IgD-negative memory B cell (primary cell): ENCODE data around the gene ADAMTS6. TPM values are rescaled to one million over a fixed set of nuclear protein-coding genes. Genes with fewer than 3 reads are reported as not detected.

ENCODE experiments used
- H3K27ac Mint-ChIP-seq, 3 donors: one replicate each; pipeline ENCODE4 v1.8.0; 2020 to 2022; ENCODE audit warnings: mild to moderate bottlenecking in 3 of 3, mixed read lengths in 3 of 3, moderate library complexity in 1 of 3
- H3K27me3 Mint-ChIP-seq: one replicate; pipeline ENCODE4 v1.8.0; 2021; ENCODE audit warnings: mixed read lengths
- H3K36me3 Mint-ChIP-seq: one replicate; pipeline ENCODE4 v1.8.0; 2020; ENCODE audit warnings: mild to moderate bottlenecking, mixed read lengths
- H3K4me1 Mint-ChIP-seq, 3 donors: one replicate each; pipeline ENCODE4 v1.8.0; 2020 to 2022; ENCODE audit warnings: mixed read lengths in 3 of 3, mild to moderate bottlenecking in 1 of 3
- H3K4me3 Mint-ChIP-seq, 4 donors: one replicate each; pipeline ENCODE4 v1.8.0; 2020 to 2022; ENCODE audit warnings: mild to moderate bottlenecking in 4 of 4, mixed read lengths in 4 of 4, moderate library complexity in 3 of 4
- H3K9me3 Mint-ChIP-seq, 3 donors: one replicate each; pipeline ENCODE4 v1.8.0; 2020 to 2021; ENCODE audit warnings: mixed read lengths in 3 of 3, mild to moderate bottlenecking in 1 of 3
- polyA plus RNA-seq: library from polyadenylated mRNA; unstranded; fragments of 300-500 nt; fragmentation: Illumina TruSeq; gene quantifications from one replicate; pipeline ENCODE4 v1.2.3, GENCODE V29; 2021

Gene ADAMTS6
- polyA plus RNA-seq, 1 donor from 2014 or later, result 0.88 TPM

DNA sequence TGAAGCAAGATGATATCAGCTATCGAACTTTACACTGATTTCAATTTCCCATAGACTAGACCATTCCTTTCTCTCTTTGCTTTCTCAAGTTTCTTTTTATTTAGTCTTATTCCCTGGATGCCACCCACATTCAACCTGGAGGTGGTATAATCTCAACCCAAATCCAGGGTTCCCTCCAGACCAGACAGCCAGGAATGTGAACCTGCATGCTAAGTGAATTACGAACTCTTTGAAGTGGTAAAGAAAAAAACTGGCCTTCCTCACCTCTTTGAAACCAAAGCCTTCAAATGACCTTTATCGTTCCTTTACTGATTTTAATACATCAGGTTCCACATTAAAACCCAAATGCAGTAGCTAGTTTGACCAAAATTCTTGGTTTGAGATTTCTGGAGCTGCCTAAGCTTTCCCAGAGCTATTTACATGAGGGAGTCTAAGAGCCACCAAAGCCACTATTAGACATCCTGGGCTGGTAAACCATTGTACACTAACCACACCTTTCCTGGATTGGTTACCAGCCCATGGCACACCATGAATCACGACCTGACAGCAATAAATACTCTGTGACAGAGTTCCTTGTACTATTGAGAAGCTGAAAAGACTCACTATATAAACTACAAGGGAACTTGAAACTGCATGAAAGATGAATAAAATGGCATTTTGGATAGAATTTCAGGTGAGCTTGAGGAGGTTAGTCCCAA is 323.7 kb downstream of the ADAMTS6 start:
- no peak overlapping the region for H3K4me3 Mint-ChIP-seq
- no peaks in the 10 kb centered on the region for H3K9me3 Mint-ChIP-seq
- no peaks in the 10 kb centered on the region for H3K4me1 Mint-ChIP-seq
- H3K27me3 Mint-ChIP-seq, result no peaks in the 10 kb centered on the region
- H3K27ac Mint-ChIP-seq, result no peak overlapping the region
- peaks cover 2% of the 10 kb centered on the region for H3K36me3 Mint-ChIP-seq

DNA sequence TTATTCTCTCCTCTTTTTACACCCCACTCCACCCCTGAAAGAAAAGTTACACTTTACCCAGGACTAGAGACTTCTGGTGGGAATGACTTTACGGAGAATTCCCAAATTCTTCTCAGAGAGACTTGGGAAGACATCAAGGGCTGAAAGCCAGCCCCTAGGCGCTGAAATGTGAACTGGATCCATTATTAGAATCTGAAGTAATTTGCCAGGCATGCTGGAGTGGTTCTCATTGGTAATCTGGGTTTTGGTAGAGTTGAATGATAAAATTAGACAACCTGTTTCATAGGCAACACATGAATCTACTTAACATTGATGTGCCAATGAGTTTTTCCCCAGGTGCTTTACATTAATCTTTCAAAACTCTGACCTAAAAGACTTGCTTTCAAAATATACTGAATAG is 324.8 kb downstream of the ADAMTS6 start:
- no peaks in the 10 kb centered on the region for H3K9me3 Mint-ChIP-seq
- H3K4me1 Mint-ChIP-seq, result no peaks in the 10 kb centered on the region
- H3K27me3 Mint-ChIP-seq, result no peaks in the 10 kb centered on the region
- no peak overlapping the region for H3K4me3 Mint-ChIP-seq
- H3K27ac Mint-ChIP-seq, result no peak overlapping the region
- peaks cover 2% of the 10 kb centered on the region for H3K36me3 Mint-ChIP-seq

DNA sequence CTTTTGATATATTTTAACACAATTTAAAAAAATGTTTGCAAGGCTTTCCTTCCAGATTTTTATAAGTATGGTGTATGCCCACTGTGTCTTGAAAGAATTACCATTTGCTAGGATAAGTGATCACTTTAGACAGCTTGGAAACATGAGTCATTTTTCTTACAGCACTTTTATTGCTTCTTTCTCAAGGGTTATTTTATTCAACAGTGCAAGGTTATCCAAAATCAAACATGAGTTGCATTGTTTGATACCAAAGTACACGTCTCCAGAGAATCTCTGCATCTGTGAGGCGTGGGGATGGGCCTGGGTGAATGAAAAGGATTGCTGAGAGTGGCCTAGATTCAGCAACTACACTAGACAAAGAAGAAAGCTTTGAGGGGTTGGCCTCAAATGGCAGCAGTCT is 329.6 kb downstream of the ADAMTS6 start:
- no peak overlapping the region for H3K4me3 Mint-ChIP-seq
- H3K27me3 Mint-ChIP-seq, result no peaks in the 10 kb centered on the region
- no peaks in the 10 kb centered on the region for H3K36me3 Mint-ChIP-seq
- H3K9me3 Mint-ChIP-seq, result peaks cover 0 to 1% (median 0%) of the 10 kb centered on the region in 3 donors
- H3K27ac Mint-ChIP-seq, result no peak overlapping the region
- H3K4me1 Mint-ChIP-seq, result no peaks in the 10 kb centered on the region

DNA sequence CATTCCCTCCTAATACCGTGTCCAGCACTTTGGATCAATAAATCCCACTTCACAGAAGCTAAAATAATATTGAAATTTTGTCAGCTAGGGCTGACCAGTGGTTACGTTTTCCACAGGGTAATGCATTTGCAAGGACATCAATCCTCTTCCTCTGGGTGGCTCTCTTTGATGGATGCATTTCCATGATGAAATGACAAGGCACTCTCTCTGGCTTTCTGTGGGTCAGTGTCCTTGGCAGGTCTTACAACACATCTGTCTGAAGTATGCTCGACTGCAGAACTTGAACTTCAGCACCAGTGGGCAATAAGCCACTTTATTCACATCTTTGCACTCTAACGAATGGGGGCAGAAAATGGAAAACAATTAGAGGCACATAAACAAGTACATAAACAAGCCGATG is 330.1 kb downstream of the ADAMTS6 start:
- no peak overlapping the region for H3K27ac Mint-ChIP-seq

DNA sequence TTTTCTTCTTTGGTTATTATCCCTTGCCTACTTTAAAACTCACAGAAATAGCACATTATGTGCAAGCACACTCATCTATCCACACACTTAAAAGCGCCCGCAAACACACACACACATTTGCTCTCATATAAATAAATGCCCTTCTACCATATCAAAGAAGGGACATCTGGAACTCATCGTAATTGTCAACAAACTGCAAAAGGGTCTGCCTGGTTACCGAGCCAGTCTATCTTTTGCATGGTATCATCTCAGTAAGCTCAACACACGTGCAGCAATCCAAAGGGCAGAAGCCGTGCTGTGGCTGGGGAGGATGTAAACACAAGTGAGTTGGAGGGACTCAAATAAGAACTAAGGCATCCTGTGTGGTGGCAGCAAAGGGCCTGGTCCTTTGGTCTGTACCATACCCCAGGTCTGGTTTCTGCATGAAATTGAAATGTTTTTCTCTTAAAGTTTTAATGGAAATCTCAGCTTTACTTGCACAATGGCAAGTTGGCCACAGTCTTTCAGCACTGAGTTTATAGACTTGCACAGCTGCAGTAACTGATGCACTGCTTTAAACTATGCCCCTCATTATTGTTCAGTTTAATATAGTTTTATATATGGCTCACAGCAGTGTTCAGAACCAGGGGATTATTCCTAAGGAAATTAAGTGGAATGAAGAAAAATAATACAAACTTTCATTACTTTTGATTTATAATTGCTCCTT is 331.0 kb downstream of the ADAMTS6 start:
- Mint-ChIP-seq H3K27me3 (no peaks in the 10 kb centered on the region), H3K4me1 (no peaks in the 10 kb centered on the region), H3K27ac (no peak overlapping the region), H3K4me3 (no peak overlapping the region), H3K9me3 (peaks cover 0 to 1% (median 0%) of the 10 kb centered on the region in 3 donors), H3K36me3 (peaks cover under 1% of the 10 kb centered on the region)

More for the DNA sequence above, 330.1 kb downstream of the ADAMTS6 start:
- no peak overlapping the region for H3K4me3 Mint-ChIP-seq
- no peaks in the 10 kb centered on the region for H3K4me1 Mint-ChIP-seq
- peaks cover 0 to 1% (median 0%) of the 10 kb centered on the region in 3 donors for H3K9me3 Mint-ChIP-seq
- no peaks in the 10 kb centered on the region for H3K36me3 Mint-ChIP-seq
- H3K27me3 Mint-ChIP-seq, result no peaks in the 10 kb centered on the region

DNA sequence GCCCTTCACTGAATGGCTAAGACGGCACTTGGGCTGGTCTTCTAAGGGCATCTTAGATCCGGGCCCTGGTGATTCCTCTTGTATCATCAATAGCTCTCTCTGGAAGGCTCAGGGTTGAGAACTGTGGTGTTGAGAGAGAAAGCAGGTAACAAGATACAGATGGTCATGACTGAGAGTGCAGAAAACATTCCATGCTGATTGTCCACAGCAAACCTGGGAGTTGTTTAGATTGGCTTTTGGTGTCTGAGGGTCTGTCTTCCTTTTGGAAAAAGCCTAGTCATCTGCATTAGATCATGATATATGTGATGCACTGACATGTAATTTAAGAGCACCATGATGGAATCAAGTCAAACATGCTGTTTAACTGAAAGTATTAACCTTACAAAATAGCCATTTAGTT is 331.9 kb downstream of the ADAMTS6 start:
- Mint-ChIP-seq H3K27me3 (no peaks in the 10 kb centered on the region), H3K9me3 (peaks cover 0 to 1% (median 0%) of the 10 kb centered on the region in 3 donors), H3K27ac (no peak overlapping the region), H3K4me3 (no peak overlapping the region), H3K4me1 (peaks cover 0 to 2% (median under 1%) of the 10 kb centered on the region in 3 donors), H3K36me3 (peaks cover 3% of the 10 kb centered on the region)

DNA sequence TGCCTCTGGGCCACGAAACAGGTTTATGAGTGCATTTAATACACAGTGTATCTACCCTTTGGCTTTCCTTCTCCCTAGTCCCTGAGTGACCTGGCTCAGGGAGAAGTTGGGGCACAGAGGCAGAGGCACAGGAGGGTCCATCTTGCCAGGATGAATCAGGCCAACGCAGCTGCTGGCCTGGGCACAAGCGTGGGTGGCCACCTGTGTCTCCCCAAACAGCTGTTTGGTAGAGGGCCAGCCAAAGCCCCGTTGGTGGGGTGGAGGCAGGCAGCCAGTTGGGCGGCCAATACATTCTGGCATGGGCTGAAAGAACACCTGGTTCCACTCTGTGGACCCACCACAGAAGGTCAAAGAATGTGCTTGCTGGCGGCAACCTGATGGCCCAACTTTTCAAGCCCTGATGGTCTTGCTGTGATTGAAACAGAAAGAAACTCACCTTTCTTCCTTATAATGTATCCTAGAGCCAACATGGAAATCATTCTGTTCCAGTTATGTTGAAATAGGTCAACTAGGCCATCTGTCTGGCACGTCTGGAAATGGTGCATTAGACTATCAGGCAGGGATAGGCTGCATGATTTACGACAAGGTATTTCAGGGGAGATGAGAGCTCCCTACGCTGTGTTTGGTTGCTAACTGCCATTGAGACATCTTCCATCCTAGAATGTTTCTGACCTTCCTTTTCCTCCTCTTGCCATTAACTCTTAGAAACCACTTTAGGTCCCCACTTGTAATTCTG is 337.4 kb downstream of the ADAMTS6 start:
- Mint-ChIP-seq H3K36me3 (peaks cover 3% of the 10 kb centered on the region), H3K9me3 (peaks cover 0 to 1% (median 0%) of the 10 kb centered on the region in 3 donors), H3K4me3 (no peak overlapping the region), H3K4me1 (peaks cover 3 to 10% (median 8%) of the 10 kb centered on the region in 3 donors), H3K27ac (no peak overlapping the region), H3K27me3 (no peaks in the 10 kb centered on the region)

DNA sequence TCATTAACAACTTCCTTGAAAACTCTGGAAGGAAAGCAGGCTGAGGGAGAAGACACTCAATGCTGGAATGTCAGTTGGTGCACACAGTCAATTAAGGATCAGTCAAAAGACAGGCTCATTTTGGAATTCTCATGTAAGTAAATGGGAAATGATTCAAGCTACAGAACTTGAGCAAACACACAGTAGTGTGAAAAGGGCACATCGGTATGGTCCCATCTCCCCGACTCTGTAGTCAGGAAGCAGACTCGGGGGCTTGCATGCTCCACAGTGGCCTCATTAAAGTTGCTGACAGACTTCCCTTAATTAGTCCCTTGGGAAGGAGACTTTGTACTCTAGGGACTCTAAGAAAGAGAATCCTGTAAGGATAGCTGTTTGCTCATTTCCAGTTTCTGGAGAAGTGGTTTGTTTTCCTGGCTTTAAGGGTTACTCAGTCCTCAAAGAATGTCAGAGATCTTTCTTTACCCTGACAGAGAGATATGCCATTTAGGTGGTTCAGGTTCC is 339.2 kb downstream of the ADAMTS6 start:
- H3K36me3 Mint-ChIP-seq, result peaks cover 3% of the 10 kb centered on the region
- H3K27ac Mint-ChIP-seq, result no peak overlapping the region
- H3K27me3 Mint-ChIP-seq, result no peaks in the 10 kb centered on the region
- H3K9me3 Mint-ChIP-seq, result no peaks in the 10 kb centered on the region
- peaks cover 3 to 10% (median 8%) of the 10 kb centered on the region in 3 donors for H3K4me1 Mint-ChIP-seq
- no peak overlapping the region for H3K4me3 Mint-ChIP-seq

DNA sequence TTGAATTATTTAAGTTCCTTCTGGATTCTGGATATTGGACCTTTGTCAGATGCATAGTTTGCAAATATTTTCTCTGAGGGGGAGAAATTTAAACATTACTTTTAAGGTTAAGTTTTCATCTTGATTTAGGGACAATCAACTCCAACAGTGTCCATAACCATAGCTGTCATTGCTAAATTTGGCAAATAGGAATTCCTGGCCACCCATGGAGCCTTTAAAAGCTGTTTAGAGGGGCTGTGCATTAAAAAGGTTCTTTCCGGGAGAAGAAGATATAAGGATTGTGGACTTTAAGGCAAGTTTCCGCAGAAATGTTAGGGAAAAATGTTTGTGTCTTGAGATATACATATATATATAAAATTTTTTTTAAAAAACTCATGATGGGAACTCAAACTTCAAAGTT is 339.7 kb downstream of the ADAMTS6 start:
- no peak overlapping the region for H3K27ac Mint-ChIP-seq
- H3K4me1 Mint-ChIP-seq, result peaks cover 3 to 10% (median 8%) of the 10 kb centered on the region in 3 donors
- H3K36me3 Mint-ChIP-seq, result peaks cover 3% of the 10 kb centered on the region
- no peaks in the 10 kb centered on the region for H3K9me3 Mint-ChIP-seq
- no peak overlapping the region for H3K4me3 Mint-ChIP-seq
- H3K27me3 Mint-ChIP-seq, result no peaks in the 10 kb centered on the region

DNA sequence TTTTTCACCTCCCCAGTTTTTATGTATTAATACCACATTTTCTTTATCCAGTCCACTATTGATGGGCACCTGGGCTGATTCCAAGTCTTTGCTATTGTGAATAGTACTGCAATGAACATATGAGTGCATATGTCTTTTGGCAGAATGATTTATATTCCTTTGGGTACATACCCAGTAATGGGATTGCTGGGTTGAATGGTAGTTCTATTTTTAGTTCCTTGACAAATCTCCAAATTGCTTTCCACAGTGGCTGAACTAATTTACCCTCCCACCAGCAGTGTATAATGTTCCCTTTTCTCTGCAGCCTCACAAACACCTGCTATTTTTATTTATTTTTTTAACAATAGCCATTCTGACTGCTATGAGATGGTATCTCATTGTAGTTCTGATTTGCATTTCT is 340.2 kb downstream of the ADAMTS6 start:
- Mint-ChIP-seq H3K9me3 (no peaks in the 10 kb centered on the region), H3K4me3 (no peak overlapping the region), H3K4me1 (peaks cover 3 to 10% (median 8%) of the 10 kb centered on the region in 3 donors), H3K36me3 (peaks cover 3% of the 10 kb centered on the region), H3K27me3 (no peaks in the 10 kb centered on the region), H3K27ac (no peak overlapping the region)

DNA sequence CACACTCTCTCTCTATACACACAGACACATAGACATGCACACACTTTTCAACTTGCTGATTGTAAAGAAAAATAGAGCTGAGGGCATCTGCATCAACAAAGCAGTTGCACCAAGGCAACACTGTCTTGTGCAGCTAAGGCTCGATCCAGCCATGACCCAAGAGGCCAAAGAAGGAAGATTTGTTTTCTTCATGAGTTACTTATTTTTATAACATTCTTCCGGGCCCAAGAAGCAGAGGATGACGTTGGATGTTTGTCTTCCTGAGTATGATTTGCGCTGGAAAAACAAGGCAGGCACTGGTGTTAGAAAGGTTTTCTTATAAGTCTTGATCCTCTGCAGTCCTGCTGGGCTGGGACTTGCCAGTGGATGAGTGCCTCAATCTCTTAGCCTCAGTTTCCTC is 344.1 kb downstream of the ADAMTS6 start:
- H3K27ac Mint-ChIP-seq, result no peak overlapping the region

DNA sequence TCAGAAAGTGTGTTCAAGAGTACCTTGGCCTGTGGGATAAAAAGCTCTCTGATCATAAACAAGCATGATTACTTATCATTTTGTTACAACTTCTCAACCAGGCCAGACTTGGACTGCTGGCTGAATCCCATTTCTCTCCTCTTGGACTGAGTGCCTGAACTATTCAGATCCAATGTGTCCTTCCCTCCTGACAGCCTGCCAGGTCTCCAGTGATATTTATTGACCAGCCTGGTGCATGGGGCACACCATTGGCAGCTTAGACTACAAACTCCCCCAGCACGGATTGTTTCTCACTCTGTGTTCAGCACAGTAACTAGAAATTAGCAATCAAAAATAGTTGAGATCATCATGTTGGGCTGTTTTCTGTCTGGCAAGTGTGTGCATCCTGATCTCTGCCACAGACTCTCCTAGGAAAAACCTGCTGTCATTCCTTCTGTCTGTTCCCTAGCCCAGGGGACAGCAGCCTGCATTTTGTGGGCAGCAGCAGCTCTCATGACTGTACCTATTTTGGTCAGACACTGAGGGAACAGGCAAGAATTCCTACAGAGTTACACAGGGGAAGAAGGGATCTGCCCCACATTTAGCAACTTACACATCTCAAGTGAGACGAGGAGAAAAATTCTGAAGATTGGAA is 348.1 kb downstream of the ADAMTS6 start:
- Mint-ChIP-seq H3K27me3 (no peaks in the 10 kb centered on the region), H3K36me3 (no peaks in the 10 kb centered on the region), H3K27ac (no peak overlapping the region), H3K4me3 (no peak overlapping the region), H3K4me1 (no peaks in the 10 kb centered on the region), H3K9me3 (no peaks in the 10 kb centered on the region)

More for the DNA sequence above, 344.1 kb downstream of the ADAMTS6 start:
- Mint-ChIP-seq H3K9me3 (no peaks in the 10 kb centered on the region), H3K27me3 (no peaks in the 10 kb centered on the region), H3K4me3 (no peak overlapping the region), H3K4me1 (no peaks in the 10 kb centered on the region), H3K36me3 (no peaks in the 10 kb centered on the region)

DNA sequence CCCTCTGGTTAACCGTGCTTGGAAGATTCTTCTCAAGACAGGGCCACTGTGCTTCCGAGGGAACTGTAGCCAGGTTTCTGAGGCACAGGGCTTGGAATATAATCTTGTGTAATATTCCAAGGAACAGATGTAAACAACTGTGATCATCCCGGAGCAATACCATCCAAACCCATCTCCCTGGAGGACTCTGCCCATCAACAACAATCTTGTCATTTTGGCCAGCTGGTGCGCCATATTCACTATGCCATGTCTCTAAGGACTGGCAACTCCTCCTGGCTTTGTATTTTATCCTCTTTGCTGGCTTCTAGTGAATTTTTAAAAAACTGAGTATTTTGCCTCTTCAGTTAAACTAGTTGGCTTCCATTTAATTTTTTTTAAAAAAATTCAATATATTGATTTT is 349.3 kb downstream of the ADAMTS6 start:
- Mint-ChIP-seq H3K4me3 (no peak overlapping the region), H3K4me1 (no peaks in the 10 kb centered on the region), H3K9me3 (no peaks in the 10 kb centered on the region), H3K27ac (no peak overlapping the region), H3K36me3 (no peaks in the 10 kb centered on the region), H3K27me3 (no peaks in the 10 kb centered on the region)

DNA sequence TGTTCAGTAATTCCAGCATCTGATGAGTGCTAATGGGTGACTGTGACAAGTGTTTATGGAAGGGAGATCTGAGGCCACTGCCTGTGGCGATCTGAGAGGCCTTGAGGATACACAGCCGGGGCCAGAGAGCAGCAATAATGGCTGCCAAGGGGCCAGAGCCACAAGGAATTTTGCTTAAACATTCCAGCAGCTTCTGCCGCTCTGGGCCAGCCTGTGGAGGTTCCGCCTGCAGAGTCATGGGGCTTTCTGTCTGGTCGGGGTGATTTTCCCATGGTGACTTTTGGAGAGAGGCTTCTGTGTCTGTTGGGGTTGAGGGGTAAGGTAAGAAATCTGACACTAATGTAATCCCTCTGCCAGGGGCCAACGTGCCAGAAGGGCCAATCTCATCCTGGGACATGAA is 353.5 kb downstream of the ADAMTS6 start:
- H3K4me1 Mint-ChIP-seq, result peaks cover 0 to 1% (median 0%) of the 10 kb centered on the region in 3 donors
- no peaks in the 10 kb centered on the region for H3K27me3 Mint-ChIP-seq
- no peaks in the 10 kb centered on the region for H3K9me3 Mint-ChIP-seq
- no peak overlapping the region for H3K27ac Mint-ChIP-seq
- no peak overlapping the region for H3K4me3 Mint-ChIP-seq
- no peaks in the 10 kb centered on the region for H3K36me3 Mint-ChIP-seq
